Activated T-cell treated with anti-CD3 and anti-CD28 coated beads, Interleukin-2, amount 50 U/mL, for 1 hour (primary cell): ENCODE data around the gene MADCAM1.

Source experiments
- DNase-seq: peaks from one replicate; pipeline ENCODE4 v3.0.0-alpha.2; 2020

The MADCAM1 gene

DNA sequence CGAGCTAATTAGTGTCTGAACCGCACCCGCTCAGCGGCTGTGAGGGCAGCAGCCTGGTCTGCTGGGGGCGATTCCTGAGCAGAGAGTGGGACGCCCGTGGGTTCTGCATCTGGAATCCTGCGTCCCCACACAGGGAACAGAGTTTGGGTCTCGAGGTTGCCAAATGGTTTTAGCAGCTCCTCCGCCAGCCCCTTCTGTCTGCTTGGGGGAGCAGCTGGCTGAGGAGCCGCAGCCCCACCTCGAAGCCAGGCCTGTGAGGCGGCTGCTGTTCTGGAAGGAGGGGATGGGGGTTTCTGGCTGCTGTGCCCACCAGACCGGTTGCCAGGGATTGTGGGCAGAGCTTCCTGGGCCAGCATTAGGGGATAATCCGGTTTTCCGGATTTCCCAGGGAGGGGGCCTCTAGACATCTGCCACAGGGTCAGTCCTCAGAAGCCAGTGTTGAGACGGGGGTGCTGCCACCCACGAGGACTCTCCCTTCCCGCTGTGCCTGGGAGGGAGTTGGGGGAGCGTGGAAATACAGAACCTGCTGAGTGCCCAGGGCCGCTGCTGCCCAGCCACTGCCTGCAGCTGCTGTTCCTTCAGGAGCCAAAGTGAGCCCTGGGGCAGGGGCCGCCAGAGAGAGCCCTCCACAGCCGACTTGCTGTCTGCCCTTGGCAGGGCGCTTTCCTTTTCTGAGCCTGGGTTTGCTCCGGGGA lies 37.2 kb downstream of the MADCAM1 start:
- no peak for DNase-seq

DNA sequence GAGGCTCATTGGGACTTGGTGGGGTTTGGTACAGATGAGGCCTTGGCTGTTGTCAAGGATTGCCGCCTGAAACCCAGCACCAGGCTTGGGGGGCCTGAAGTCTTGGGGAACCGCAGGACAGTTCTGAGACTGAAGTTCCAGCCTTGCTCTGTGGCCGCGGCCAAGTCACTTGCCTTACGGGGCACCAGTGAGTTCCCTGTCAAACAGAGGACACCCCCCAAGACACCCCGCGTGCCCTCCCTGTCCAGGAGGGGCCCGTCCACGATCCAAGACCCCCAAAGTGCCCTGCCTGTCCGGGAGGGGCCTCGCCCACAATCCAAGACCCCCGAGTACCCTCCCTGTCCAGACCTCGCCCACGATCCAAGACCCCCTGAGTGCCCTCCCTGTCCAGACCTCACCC lies 37.8 kb downstream of the MADCAM1 start:
- DNase-seq, result no peak

- no peak for DNase-seq
These were observed 38.9 kb downstream of the MADCAM1 start for GRCh38 chr19:535017-535835.

- DNase-seq, result no peak
These were observed 40.0 kb downstream of the MADCAM1 start for GRCh38 chr19:536031-536880.

DNA sequence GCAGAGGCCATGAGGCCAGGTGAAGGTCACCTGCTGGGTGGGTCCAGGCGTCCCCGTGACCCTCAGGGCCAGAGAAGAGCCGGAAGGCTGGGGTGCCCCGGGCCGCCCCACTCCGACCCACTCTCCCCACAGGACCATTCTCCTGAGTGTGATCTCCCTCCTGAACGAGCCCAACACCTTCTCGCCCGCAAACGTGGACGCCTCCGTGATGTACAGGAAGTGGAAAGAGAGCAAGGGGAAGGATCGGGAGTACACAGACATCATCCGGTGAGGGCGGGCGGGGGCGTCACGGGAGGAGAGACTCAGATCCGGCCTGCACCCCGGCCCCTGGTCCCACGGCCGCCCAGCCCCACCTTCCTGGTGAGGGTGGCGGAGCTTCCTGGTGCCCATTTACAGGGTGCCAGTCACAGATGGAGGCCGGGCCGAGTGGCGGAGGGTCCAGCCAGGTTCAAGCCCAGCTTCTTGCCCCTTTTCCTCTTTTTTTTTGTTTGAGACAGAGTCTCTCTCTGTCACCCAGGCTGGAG lies 40.7 kb downstream of the MADCAM1 start:
- DNase-seq, result no peak

- DNase-seq, result no peak
These were observed 42.5 kb downstream of the MADCAM1 start for GRCh38 chr19:538641-539428.

GRCh38 chr19:539429-540030 lies 43.2 kb downstream of the MADCAM1 start:
- no peak for DNase-seq

DNA sequence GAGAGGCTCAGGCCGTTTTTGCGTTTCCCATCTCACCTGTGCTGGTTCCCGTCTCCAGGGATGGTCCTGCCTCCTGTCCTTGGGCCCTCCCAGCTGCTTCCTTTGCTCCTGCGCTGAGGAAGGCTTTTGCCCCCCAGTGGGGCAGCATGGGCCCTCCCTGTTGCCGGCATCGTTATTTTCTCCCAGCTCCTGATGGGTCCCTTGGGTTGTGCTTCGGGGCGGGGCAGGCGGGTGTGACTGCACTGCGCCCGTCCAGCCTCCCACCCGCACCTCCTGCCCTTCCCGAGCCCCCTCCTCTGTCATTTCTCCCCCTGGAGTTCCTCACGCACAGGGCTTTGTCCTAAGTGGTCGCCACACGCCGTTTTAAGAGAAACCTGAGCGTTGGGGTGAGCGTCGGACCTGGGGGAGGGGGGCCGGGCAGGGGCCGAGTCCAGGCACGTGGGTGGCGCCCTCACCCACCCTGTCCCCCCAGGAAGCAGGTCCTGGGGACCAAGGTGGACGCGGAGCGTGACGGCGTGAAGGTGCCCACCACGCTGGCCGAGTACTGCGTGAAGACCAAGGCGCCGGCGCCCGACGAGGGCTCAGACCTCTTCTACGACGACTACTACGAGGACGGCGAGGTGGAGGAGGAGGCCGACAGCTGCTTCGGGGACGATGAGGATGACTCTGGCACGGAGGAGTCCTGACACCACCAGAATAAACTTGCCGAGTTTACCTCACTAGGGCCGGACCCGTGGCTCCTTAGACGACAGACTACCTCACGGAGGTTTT lies 44.8 kb downstream of the MADCAM1 start:
- DNase-seq, result no peak

DNA sequence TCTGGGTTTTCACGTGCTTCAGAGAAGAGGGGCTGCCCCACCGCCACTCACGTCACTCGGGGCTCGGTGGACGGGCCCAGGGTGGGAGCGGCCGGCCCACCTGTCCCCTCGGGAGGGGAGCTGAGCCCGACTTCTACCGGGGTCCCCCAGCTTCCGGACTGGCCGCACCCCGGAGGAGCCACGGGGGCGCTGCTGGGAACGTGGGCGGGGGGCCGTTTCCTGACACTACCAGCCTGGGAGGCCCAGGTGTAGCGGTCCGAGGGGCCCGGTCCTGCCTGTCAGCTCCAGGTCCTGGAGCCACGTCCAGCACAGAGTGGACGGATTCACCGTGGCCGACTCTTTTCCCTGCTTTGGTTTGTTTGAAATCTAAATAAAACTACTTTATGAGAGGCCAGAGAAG lies 45.4 kb downstream of the MADCAM1 start:
- no peak for DNase-seq

DNA sequence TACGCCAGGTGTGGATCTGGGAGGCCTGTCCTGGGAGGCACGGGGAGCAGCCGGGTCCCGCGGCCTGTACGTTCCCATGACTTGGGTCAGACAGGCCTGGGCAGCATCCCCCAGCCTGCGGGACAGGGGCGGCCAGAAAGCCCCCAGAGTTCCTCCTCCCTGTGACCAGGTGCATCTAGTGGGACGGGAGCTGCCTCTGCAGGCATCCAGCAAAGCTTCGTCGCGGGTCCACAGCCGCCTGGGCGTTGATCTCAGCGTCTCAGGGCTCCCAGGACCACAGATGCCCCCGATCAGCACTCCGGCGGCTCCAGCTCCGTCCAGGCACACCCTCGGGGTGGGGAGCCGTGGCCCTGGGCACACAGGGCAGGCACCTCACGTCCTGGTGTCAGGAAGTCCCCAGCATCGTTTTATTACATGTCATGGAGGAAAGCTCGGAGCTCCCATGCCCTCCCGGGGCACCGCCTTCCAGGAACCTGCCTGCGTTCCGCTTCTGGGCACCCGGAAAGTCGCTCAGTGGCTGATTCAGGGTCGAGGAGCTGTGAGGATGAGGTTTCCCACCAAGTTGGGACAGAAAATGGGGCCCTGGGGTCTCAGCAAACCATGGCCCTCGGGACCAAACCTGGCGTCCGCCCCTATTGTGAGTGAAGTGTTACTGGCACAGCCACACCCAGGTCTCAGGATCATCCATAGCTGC lies 46.0 kb downstream of the MADCAM1 start:
- DNase-seq, result no peak

GRCh38 chr19:543910-544608 lies 47.8 kb downstream of the MADCAM1 start, which contains the start of gene GZMM:
GZMM (plus strand) TSS chr19:544053; CDS start chr19:544072, 19 bp downstream.
- DNase-seq, result peak; percentile 79

- DNase-seq, result no peak
These were observed 50.8 kb downstream of the MADCAM1 start for GRCh38 chr19:547117-547516.

- no peak for DNase-seq
These were observed 51.8 kb downstream of the MADCAM1 start for GRCh38 chr19:547836-548720.

GRCh38 chr19:548886-549830 lies 52.9 kb downstream of the MADCAM1 start:
- no peak for DNase-seq

GRCh38 chr19:554817-555216 lies 58.5 kb downstream of the MADCAM1 start:
- DNase-seq, result no peak
